ENCODE results near the gene MAPK8IP3. TPM values are rescaled to one million over a fixed set of nuclear protein-coding genes. Genes with fewer than 3 reads are reported as not detected.

MAPK8IP3 gene
- total RNA-seq, 1 donor from 2014 or later = 28.5 TPM

DNA sequence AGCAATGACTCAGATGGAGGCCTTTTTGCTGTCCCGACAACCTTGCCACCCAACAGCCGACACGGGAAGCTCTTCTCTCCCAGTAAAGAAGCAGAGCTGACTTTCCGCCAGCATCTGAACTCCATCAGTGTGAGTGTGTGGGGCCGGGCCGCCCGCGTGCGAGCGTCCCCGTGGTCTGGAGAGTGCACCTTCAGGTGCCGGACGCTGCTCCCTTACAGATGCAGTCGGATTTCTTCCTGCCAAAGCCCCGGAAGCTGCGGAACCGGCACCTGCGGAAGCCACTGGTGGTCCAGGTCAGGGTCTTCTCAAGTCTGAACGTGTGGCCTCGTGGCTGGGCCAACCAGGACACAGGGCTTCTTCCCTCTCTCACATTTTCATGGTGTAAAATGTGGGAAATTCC is 43.5 kb upstream of the MAPK8IP3 start:
- no peak overlapping the region for H3K4me2 ChIP-seq
- no peak overlapping the region for H3K4me3 Mint-ChIP-seq
- TF ChIP-seq EZH2 (IDR thresholded peaks at IDR 0.05) (no peak), EZH2phosphoT487 (IDR thresholded peaks at IDR 0.05) (no peak)
- TF ChIP-seq, protein P1, sequence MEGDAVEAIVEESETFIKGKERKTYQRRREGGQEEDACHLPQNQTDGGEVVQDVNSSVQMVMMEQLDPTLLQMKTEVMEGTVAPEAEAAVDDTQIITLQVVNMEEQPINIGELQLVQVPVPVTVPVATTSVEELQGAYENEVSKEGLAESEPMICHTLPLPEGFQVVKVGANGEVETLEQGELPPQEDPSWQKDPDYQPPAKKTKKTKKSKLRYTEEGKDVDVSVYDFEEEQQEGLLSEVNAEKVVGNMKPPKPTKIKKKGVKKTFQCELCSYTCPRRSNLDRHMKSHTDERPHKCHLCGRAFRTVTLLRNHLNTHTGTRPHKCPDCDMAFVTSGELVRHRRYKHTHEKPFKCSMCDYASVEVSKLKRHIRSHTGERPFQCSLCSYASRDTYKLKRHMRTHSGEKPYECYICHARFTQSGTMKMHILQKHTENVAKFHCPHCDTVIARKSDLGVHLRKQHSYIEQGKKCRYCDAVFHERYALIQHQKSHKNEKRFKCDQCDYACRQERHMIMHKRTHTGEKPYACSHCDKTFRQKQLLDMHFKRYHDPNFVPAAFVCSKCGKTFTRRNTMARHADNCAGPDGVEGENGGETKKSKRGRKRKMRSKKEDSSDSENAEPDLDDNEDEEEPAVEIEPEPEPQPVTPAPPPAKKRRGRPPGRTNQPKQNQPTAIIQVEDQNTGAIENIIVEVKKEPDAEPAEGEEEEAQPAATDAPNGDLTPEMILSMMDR (IDR thresholded peaks at IDR 0.05) = no peak
- no peaks in the 10 kb centered on the region for H3K36me3 ChIP-seq
- no peak overlapping the region for H3K27ac ChIP-seq
- H3K79me2 ChIP-seq (ENCODE audit: low read depth) = no peaks in the 10 kb centered on the region
- no peaks in the 10 kb centered on the region for H3K4me1 ChIP-seq
- H3K36me3 Mint-ChIP-seq = peaks cover 10% of the 10 kb centered on the region
- no peaks in the 10 kb centered on the region for H3K9me3 Mint-ChIP-seq
- H3K27me3 Mint-ChIP-seq (ENCODE audit: insufficient read depth, low read depth) = no peaks in the 10 kb centered on the region
- no peaks in the 10 kb centered on the region for H3K27me3 ChIP-seq
- no peaks in the 10 kb centered on the region for H3K9me3 ChIP-seq (ENCODE audit: low read depth)
- H2AFZ ChIP-seq (replicated peaks) = no peak overlapping the region
- no peak for DNase-seq (ENCODE audit: low spot score)
- H4K20me1 ChIP-seq (ENCODE audit: low read depth) = no peaks in the 10 kb centered on the region
- no peak overlapping the region for H3K27ac Mint-ChIP-seq
- no peaks in the 10 kb centered on the region for H3F3A ChIP-seq (ENCODE audit: low read depth)
- no peak overlapping the region for H3K4me3 ChIP-seq
- H3K4me1 Mint-ChIP-seq = no peaks in the 10 kb centered on the region
- no peak overlapping the region for H3K9ac ChIP-seq

DNA sequence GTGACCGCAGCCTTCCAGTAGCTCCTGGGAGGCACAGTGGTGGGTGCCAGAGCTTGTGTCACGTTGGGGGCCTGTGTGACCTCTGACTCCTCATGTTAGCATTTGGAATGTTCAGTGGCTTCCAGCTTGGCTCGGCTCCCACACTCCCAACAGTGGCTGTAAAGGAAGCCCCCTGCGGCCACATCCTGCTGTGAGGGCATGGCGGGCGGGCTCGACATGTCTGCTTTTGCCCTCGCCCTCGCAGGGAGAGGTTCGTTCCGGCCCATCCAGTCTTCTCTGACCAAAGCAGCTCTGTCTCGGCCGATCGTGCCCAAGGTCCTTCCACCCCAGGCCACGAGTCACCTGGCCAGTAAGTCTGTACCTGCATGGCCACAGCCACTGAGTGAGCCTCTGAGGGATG is 40.2 kb upstream of the MAPK8IP3 start:
- Histone ChIP-seq H3K4me1 (no peaks in the 10 kb centered on the region), H3K4me3 (no peak overlapping the region), H3K79me2 (ENCODE audit: low read depth) (no peaks in the 10 kb centered on the region), H3K27me3 (no peaks in the 10 kb centered on the region), H3K27ac (no peak overlapping the region), H2AFZ (replicated peaks) (no peak overlapping the region), H4K20me1 (ENCODE audit: low read depth) (no peaks in the 10 kb centered on the region), H3F3A (ENCODE audit: low read depth) (no peaks in the 10 kb centered on the region), H3K9me3 (ENCODE audit: low read depth) (no peaks in the 10 kb centered on the region), H3K36me3 (no peaks in the 10 kb centered on the region), H3K4me2 (no peak overlapping the region), H3K9ac (no peak overlapping the region)
- Mint-ChIP-seq H3K4me1 (no peaks in the 10 kb centered on the region), H3K27me3 (ENCODE audit: insufficient read depth, low read depth) (no peaks in the 10 kb centered on the region), H3K9me3 (no peaks in the 10 kb centered on the region), H3K27ac (no peak overlapping the region), H3K4me3 (no peak overlapping the region), H3K36me3 (peaks cover 24% of the 10 kb centered on the region)
- TF ChIP-seq EZH2 (IDR thresholded peaks at IDR 0.05) (no peak), EZH2phosphoT487 (IDR thresholded peaks at IDR 0.05) (no peak)
- TF ChIP-seq, protein P1 (IDR thresholded peaks at IDR 0.05) = no peak
- no peak for DNase-seq (ENCODE audit: low spot score)

GRCh38 chr16:1666316-1666715 is 39.7 kb upstream of the MAPK8IP3 start:
- no peak overlapping the region for H3K9ac ChIP-seq
- no peak overlapping the region for H3K4me3 ChIP-seq
- H3K36me3 ChIP-seq = no peaks in the 10 kb centered on the region
- H3K9me3 ChIP-seq (ENCODE audit: low read depth) = no peaks in the 10 kb centered on the region
- no peak overlapping the region for H3K27ac ChIP-seq
- H3K9me3 Mint-ChIP-seq = no peaks in the 10 kb centered on the region
- no peaks in the 10 kb centered on the region for H3K4me1 ChIP-seq
- TF ChIP-seq EZH2 (IDR thresholded peaks at IDR 0.05) = no peak
- TF ChIP-seq, protein P1 (IDR thresholded peaks at IDR 0.05) = no peak
- TF ChIP-seq EZH2phosphoT487 (IDR thresholded peaks at IDR 0.05) = no peak
- no peak overlapping the region for H3K4me3 Mint-ChIP-seq
- H3K4me1 Mint-ChIP-seq = no peaks in the 10 kb centered on the region
- no peak overlapping the region for H3K4me2 ChIP-seq
- H3F3A ChIP-seq (ENCODE audit: low read depth) = no peaks in the 10 kb centered on the region
- H3K27me3 Mint-ChIP-seq (ENCODE audit: insufficient read depth, low read depth) = no peaks in the 10 kb centered on the region
- no peak overlapping the region for H2AFZ ChIP-seq (replicated peaks)
- no peaks in the 10 kb centered on the region for H3K27me3 ChIP-seq
- peaks cover 29% of the 10 kb centered on the region for H3K36me3 Mint-ChIP-seq
- H3K79me2 ChIP-seq (ENCODE audit: low read depth) = no peaks in the 10 kb centered on the region
- no peak for DNase-seq (ENCODE audit: low spot score)
- no peaks in the 10 kb centered on the region for H4K20me1 ChIP-seq (ENCODE audit: low read depth)
- H3K27ac Mint-ChIP-seq = no peak overlapping the region

Measured in neural progenitor cell (in vitro differentiated cells).